Upper lobe of left lung (tissue), 4 donors: Measurements from ENCODE around the gene MRPL40.

ENCODE experiments used
- POLR2A ChIP-seq, 4 donors: fragments of 450-650 bp; IDR thresholded peaks; one replicate each; pipeline ENCODE4 v1.5.1; 2016 to 2017; ENCODE audit warnings: antibody characterized with exemption in 4 of 4, mild to moderate bottlenecking in 2 of 4
- POLR2AphosphoS5 ChIP-seq, 2 donors: sonication (generic); formaldehyde crosslinking; IDR thresholded peaks; one replicate each; pipeline ENCODE4 v1.5.1; 2017; ENCODE audit warnings: antibody characterized with exemption in 2 of 2
- TF ChIP-seq, protein P1 (sequence below), 6 experiments: fragments of 450-650 bp in 4 of 6; fragments of 200-600 bp in 2 of 6; sonication (generic) in 2 of 6; IDR thresholded peaks; one replicate each; pipeline ENCODE4 v1.5.1; 2016 to 2019; ENCODE audit warnings: antibody characterized with exemption in 6 of 6

DNA sequence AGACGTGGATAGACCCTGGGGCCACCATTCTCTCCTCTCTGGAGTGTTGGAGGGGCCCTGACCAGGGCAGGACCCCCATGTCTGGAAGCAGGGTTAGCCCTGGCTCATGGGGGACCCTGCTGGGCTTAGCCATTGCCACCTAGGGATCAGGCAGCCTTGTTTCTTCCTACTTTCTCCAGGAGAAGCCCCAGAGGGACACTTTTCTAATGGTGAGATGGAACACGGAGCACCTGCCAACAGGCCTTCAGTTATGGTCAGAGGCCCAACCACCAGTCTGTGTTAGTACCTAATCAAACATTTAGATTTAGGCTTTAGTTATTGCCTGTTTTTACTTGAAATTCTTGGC lies 17.1 kb downstream of the MRPL40 start:
- TF ChIP-seq, protein P1, sequence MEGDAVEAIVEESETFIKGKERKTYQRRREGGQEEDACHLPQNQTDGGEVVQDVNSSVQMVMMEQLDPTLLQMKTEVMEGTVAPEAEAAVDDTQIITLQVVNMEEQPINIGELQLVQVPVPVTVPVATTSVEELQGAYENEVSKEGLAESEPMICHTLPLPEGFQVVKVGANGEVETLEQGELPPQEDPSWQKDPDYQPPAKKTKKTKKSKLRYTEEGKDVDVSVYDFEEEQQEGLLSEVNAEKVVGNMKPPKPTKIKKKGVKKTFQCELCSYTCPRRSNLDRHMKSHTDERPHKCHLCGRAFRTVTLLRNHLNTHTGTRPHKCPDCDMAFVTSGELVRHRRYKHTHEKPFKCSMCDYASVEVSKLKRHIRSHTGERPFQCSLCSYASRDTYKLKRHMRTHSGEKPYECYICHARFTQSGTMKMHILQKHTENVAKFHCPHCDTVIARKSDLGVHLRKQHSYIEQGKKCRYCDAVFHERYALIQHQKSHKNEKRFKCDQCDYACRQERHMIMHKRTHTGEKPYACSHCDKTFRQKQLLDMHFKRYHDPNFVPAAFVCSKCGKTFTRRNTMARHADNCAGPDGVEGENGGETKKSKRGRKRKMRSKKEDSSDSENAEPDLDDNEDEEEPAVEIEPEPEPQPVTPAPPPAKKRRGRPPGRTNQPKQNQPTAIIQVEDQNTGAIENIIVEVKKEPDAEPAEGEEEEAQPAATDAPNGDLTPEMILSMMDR (IDR thresholded peaks at IDR 0.05) = no peak
- TF ChIP-seq POLR2A (IDR thresholded peaks at IDR 0.05) = no peak
- TF ChIP-seq POLR2AphosphoS5 (IDR thresholded peaks at IDR 0.05) = no peak
